Suprapubic skin (tissue), 4 donors: Measurements from ENCODE around the gene TMEM167A. TPM values are rescaled to one million over a fixed set of nuclear protein-coding genes. Genes with fewer than 3 reads are reported as not detected.

Experiments
- DNase-seq, 2 donors: peaks; one replicate each; pipeline ENCODE4 v3.0.0-alpha.2; 2019; ENCODE audit warnings: low spot score in 2 of 2
- H3K27ac ChIP-seq: fragments of 200-600 bp; sonication (generic); one replicate; pipeline ENCODE4 v1.5.1; 2019
- H3K27me3 ChIP-seq: fragments of 200-600 bp; sonication (generic); one replicate; pipeline ENCODE4 v1.5.1; 2019
- H3K36me3 ChIP-seq: fragments of 200-600 bp; sonication (generic); one replicate; pipeline ENCODE4 v1.5.1; 2019
- H3K4me1 ChIP-seq: fragments of 200-600 bp; sonication (generic); one replicate; pipeline ENCODE4 v1.5.1; 2019
- H3K4me3 ChIP-seq: fragments of 200-600 bp; sonication (generic); one replicate; pipeline ENCODE4 v1.5.1; 2019; ENCODE audit warnings: mild to moderate bottlenecking
- H3K9me3 ChIP-seq: fragments of 200-600 bp; sonication (generic); one replicate; pipeline ENCODE4 v1.5.1; 2019
- EP300 ChIP-seq: sonication (generic); formaldehyde crosslinking; IDR thresholded peaks from one replicate; pipeline ENCODE4 v1.6.1; 2017; ENCODE audit warnings: antibody characterized with exemption
- POLR2A ChIP-seq, 2 donors: fragments of 450-650 bp; IDR thresholded peaks; one replicate each; pipeline ENCODE4 v1.6.1; 2017; ENCODE audit warnings: antibody characterized with exemption in 2 of 2, mild to moderate bottlenecking in 2 of 2, moderate library complexity in 2 of 2
- POLR2AphosphoS5 ChIP-seq, 3 donors: sonication (generic); formaldehyde crosslinking; IDR thresholded peaks; one replicate each; pipeline ENCODE4 v1.6.1; 2017; ENCODE audit warnings: antibody characterized with exemption in 3 of 3
- WGBS: methylation state at CpG from one replicate; pipeline ENCODE4 v1.1.5; 2018; 5-methylcytosine and 5-hydroxymethylcytosine counted together
- total RNA-seq, 4 donors: library from RNA; depleted of rRNA; stranded (reverse); fragments of >200 nt; gene quantifications; one replicate each; pipeline ENCODE4 v1.1.0, GENCODE V29; 2016
- TF ChIP-seq, protein P1 (sequence below), 2 donors: fragments of 200-600 bp in 1 of 2; fragments of 450-650 bp in 1 of 2; sonication (generic) in 1 of 2; IDR thresholded peaks; one replicate each; pipeline ENCODE4 v1.5.1; 2016 to 2019; ENCODE audit warnings: antibody characterized with exemption in 2 of 2, mild to moderate bottlenecking in 1 of 2, moderate library complexity in 1 of 2

The TMEM167A gene
- total RNA-seq, 4 donors from 2014 or later, result 24.2 to 39.5 (median 31.8) TPM

DNA sequence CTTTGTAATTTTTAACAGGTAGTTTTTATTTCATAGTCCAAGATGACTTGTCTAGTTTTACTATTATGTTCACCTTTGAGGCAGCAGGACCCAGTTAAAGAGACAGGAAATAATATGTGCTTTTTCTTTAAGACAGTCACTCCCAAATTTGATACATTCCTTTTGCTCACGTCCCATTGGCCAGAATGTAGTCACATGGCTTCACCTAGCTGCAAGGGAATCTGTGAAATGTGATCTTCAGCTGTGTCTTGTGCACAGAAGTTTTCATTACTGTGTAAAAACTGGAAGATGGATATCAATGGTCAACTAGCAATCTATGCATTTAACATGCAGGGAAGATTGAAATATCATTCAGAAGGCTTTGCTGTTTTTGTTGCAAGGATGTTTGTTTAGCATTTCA, 41.3 kb upstream of the TMEM167A start:
- Histone ChIP-seq H3K4me3 (no peak overlapping the region), H3K36me3 (peaks cover 9% of the 10 kb centered on the region), H3K27ac (no peak overlapping the region), H3K4me1 (no peaks in the 10 kb centered on the region), H3K27me3 (no peaks in the 10 kb centered on the region), H3K9me3 (peaks cover 4% of the 10 kb centered on the region)
- no peak for DNase-seq
- WGBS, result 93% methylated on average over 1 of the region's 1 CpG
- TF ChIP-seq EP300 (no peak), POLR2A (IDR thresholded peaks at IDR 0.05) (no peak), POLR2AphosphoS5 (IDR thresholded peaks at IDR 0.05) (no peak)
- TF ChIP-seq, protein P1, sequence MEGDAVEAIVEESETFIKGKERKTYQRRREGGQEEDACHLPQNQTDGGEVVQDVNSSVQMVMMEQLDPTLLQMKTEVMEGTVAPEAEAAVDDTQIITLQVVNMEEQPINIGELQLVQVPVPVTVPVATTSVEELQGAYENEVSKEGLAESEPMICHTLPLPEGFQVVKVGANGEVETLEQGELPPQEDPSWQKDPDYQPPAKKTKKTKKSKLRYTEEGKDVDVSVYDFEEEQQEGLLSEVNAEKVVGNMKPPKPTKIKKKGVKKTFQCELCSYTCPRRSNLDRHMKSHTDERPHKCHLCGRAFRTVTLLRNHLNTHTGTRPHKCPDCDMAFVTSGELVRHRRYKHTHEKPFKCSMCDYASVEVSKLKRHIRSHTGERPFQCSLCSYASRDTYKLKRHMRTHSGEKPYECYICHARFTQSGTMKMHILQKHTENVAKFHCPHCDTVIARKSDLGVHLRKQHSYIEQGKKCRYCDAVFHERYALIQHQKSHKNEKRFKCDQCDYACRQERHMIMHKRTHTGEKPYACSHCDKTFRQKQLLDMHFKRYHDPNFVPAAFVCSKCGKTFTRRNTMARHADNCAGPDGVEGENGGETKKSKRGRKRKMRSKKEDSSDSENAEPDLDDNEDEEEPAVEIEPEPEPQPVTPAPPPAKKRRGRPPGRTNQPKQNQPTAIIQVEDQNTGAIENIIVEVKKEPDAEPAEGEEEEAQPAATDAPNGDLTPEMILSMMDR (IDR thresholded peaks at IDR 0.05), result no peak

GRCh38 chr5:83115816-83116215, 38.6 kb upstream of the TMEM167A start:
- no peak for DNase-seq
- H3K36me3 ChIP-seq, result peaks cover 9% of the 10 kb centered on the region
- TF ChIP-seq, protein P1 (IDR thresholded peaks at IDR 0.05), result no peak
- TF ChIP-seq POLR2AphosphoS5 (IDR thresholded peaks at IDR 0.05) (no peak), EP300 (no peak), POLR2A (IDR thresholded peaks at IDR 0.05) (no peak)
- no peaks in the 10 kb centered on the region for H3K4me1 ChIP-seq
- H3K27me3 ChIP-seq, result no peaks in the 10 kb centered on the region
- 79% methylated on average over 1 of the region's 1 CpG for WGBS
- H3K4me3 ChIP-seq, result no peak overlapping the region
- no peak overlapping the region for H3K27ac ChIP-seq
- H3K9me3 ChIP-seq, result peaks cover 4% of the 10 kb centered on the region

DNA sequence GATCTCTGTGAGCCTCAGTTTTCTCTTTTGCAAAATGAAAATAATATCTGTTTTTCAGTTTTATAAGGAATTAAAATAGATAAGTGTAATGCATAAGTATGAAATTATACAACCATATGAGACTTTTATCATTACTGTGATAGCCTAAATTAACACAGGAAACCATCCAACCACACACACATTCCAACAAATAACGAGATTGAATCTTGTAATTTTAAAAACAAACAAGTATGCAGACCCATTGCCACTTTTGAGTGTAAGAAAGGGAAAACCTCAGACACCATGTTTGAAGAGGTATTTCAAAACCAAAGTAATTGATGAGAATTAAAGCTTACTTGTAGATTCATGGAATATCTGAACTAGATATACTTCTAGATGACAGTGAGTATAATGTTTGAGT, 32.2 kb upstream of the TMEM167A start:
- Histone ChIP-seq H3K27ac (no peak overlapping the region), H3K27me3 (no peaks in the 10 kb centered on the region), H3K4me1 (no peaks in the 10 kb centered on the region), H3K9me3 (no peaks in the 10 kb centered on the region), H3K4me3 (no peak overlapping the region), H3K36me3 (peaks cover 6% of the 10 kb centered on the region)
- WGBS, result 83% methylated on average over 1 of the region's 1 CpG
- DNase-seq, result no peak
- TF ChIP-seq POLR2A (IDR thresholded peaks at IDR 0.05) (no peak), EP300 (no peak), POLR2AphosphoS5 (IDR thresholded peaks at IDR 0.05) (no peak)
- TF ChIP-seq, protein P1 (IDR thresholded peaks at IDR 0.05), result no peak

GRCh38 chr5:83107692-83108420, 30.7 kb upstream of the TMEM167A start:
- WGBS, result 88% methylated on average over 3 of the region's 3 CpGs
- H3K27me3 ChIP-seq, result no peaks in the 10 kb centered on the region
- TF ChIP-seq EP300, result no peak

GRCh38 chr5:83104021-83104420, 26.8 kb upstream of the TMEM167A start:
- H3K4me3 ChIP-seq, result no peak overlapping the region
- H3K4me1 ChIP-seq, result no peaks in the 10 kb centered on the region
- TF ChIP-seq EP300 (no peak), POLR2A (IDR thresholded peaks at IDR 0.05) (no peak), POLR2AphosphoS5 (IDR thresholded peaks at IDR 0.05) (no peak)
- TF ChIP-seq, protein P1 (IDR thresholded peaks at IDR 0.05), result no peak
- H3K9me3 ChIP-seq, result no peaks in the 10 kb centered on the region
- DNase-seq, result no peak
- H3K36me3 ChIP-seq, result no peaks in the 10 kb centered on the region
- H3K27ac ChIP-seq, result no peak overlapping the region
- H3K27me3 ChIP-seq, result no peaks in the 10 kb centered on the region

More at GRCh38 chr5:83107692-83108420, 30.7 kb upstream of the TMEM167A start:
- no peaks in the 10 kb centered on the region for H3K4me1 ChIP-seq
- H3K27ac ChIP-seq, result no peak overlapping the region
- no peak for DNase-seq
- H3K9me3 ChIP-seq, result no peaks in the 10 kb centered on the region
- no peak overlapping the region for H3K4me3 ChIP-seq
- no peaks in the 10 kb centered on the region for H3K36me3 ChIP-seq
